IPS-15b (cell line): ENCODE measurements around the gene PCDH7.

Experiments used
- H3K27me3 ChIP-seq: one replicate; pipeline ENCODE4 v1.6.1; 2013; ENCODE audit warnings: low read length; ENCODE audit not compliant: control insufficient read depth, insufficient read depth
- H3K36me3 ChIP-seq: one replicate; pipeline ENCODE4 v1.6.1; 2013; ENCODE audit warnings: low read length; ENCODE audit not compliant: control insufficient read depth, insufficient read depth
- H3K4me1 ChIP-seq: one replicate; pipeline ENCODE4 v1.6.1; 2013; ENCODE audit warnings: mild to moderate bottlenecking, low read length; ENCODE audit not compliant: control insufficient read depth, insufficient read depth
- H3K4me3 ChIP-seq: one replicate; pipeline ENCODE4 v1.5.1; 2013; ENCODE audit warnings: low read depth, low read length
- H3K9ac ChIP-seq: one replicate; pipeline ENCODE4 v1.6.1; 2013; ENCODE audit warnings: low read depth, mild to moderate bottlenecking, low read length
- H3K9me3 ChIP-seq: one replicate; pipeline ENCODE4 v1.6.1; 2013; ENCODE audit warnings: mild to moderate bottlenecking, low read length; ENCODE audit not compliant: control insufficient read depth, insufficient read depth

The PCDH7 gene

GRCh38 chr4:30767147-30767845, 47.1 kb downstream of the PCDH7 start:
- H3K9ac ChIP-seq: no peak overlapping the region
- no peaks in the 10 kb centered on the region for H3K9me3 ChIP-seq
- no peaks in the 10 kb centered on the region for H3K36me3 ChIP-seq
- H3K4me3 ChIP-seq: no peak overlapping the region
- H3K4me1 ChIP-seq: peaks cover 6% of the 10 kb centered on the region
- H3K27me3 ChIP-seq: no peaks in the 10 kb centered on the region

- peaks cover 6% of the 10 kb centered on the region for H3K4me1 ChIP-seq
- H3K9ac ChIP-seq: no peak overlapping the region
- no peak overlapping the region for H3K4me3 ChIP-seq
- H3K36me3 ChIP-seq: no peaks in the 10 kb centered on the region
- H3K27me3 ChIP-seq: no peaks in the 10 kb centered on the region
- H3K9me3 ChIP-seq: no peaks in the 10 kb centered on the region
Measured at GRCh38 chr4:30768277-30768676, 48.1 kb downstream of the PCDH7 start.

DNA sequence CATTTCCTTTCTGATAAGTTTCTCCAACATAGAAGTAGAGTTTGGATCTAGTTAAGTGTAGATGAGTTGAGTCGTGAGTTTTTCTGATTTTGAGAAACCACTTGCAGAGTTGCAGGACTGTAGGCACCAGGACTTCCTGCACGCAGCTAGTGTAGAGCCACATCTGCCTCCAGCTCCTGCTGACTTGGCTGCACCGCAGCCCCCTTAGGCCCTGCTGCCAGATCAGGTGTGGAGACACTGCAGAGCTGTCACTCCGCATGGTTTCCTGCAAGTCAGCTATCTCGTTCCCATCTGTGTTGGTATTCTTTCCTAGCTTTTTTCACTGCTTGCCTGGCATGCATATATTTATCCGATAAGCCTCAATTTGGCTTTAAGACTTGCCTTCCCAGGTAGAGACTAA, 48.9 kb downstream of the PCDH7 start:
- no peak overlapping the region for H3K4me3 ChIP-seq
- H3K9me3 ChIP-seq: no peaks in the 10 kb centered on the region
- no peak overlapping the region for H3K9ac ChIP-seq
- H3K27me3 ChIP-seq: no peaks in the 10 kb centered on the region
- peaks cover 6% of the 10 kb centered on the region for H3K4me1 ChIP-seq
- no peaks in the 10 kb centered on the region for H3K36me3 ChIP-seq

GRCh38 chr4:30770049-30770549, 49.9 kb downstream of the PCDH7 start:
- H3K9ac ChIP-seq: no peak overlapping the region
- no peak overlapping the region for H3K4me3 ChIP-seq
- H3K4me1 ChIP-seq: peaks cover 6% of the 10 kb centered on the region
- no peaks in the 10 kb centered on the region for H3K27me3 ChIP-seq
- H3K9me3 ChIP-seq: no peaks in the 10 kb centered on the region
- no peaks in the 10 kb centered on the region for H3K36me3 ChIP-seq

GRCh38 chr4:30770812-30771211, 50.6 kb downstream of the PCDH7 start:
- Histone ChIP-seq H3K9me3 (no peaks in the 10 kb centered on the region), H3K27me3 (no peaks in the 10 kb centered on the region), H3K36me3 (no peaks in the 10 kb centered on the region), H3K4me3 (no peak overlapping the region), H3K4me1 (peaks cover 3% of the 10 kb centered on the region), H3K9ac (no peak overlapping the region)

GRCh38 chr4:30776451-30776850, 56.3 kb downstream of the PCDH7 start:
- Histone ChIP-seq H3K36me3 (no peaks in the 10 kb centered on the region), H3K4me3 (no peak overlapping the region), H3K9ac (no peak overlapping the region), H3K9me3 (no peaks in the 10 kb centered on the region), H3K4me1 (no peaks in the 10 kb centered on the region), H3K27me3 (no peaks in the 10 kb centered on the region)

GRCh38 chr4:30776921-30777415, 56.8 kb downstream of the PCDH7 start:
- H3K4me3 ChIP-seq: no peak overlapping the region

More at GRCh38 chr4:30776921-30777415, 56.8 kb downstream of the PCDH7 start:
- Histone ChIP-seq H3K27me3 (no peaks in the 10 kb centered on the region), H3K9ac (no peak overlapping the region), H3K4me1 (no peaks in the 10 kb centered on the region), H3K36me3 (no peaks in the 10 kb centered on the region), H3K9me3 (no peaks in the 10 kb centered on the region)
